HEK293T (cell line): Measurements from ENCODE around the gene IGFL2.

Experiments
- ARNT ChIP-seq: fragments of 450-650 bp; IDR thresholded peaks from 2 replicates; pipeline ENCODE4 v1.6.1; 2017; ENCODE audit warnings: mild to moderate bottlenecking
- BHLHE40 ChIP-seq: fragments of 450-650 bp; IDR thresholded peaks from 2 replicates; pipeline ENCODE4 v1.6.1; 2016; ENCODE audit warnings: mild to moderate bottlenecking, moderate library complexity, borderline replicate concordance
- CTBP1 ChIP-seq: fragments of 450-650 bp; IDR thresholded peaks from 2 replicates; pipeline ENCODE4 v1.6.1; 2016; ENCODE audit warnings: borderline replicate concordance
- ELF4 ChIP-seq: fragments of 450-650 bp; IDR thresholded peaks from 2 replicates; pipeline ENCODE4 v1.6.1; 2017; ENCODE audit warnings: antibody characterized with exemption
- FOXK2 ChIP-seq: fragments of 450-650 bp; IDR thresholded peaks from 2 replicates; pipeline ENCODE4 v1.6.1; 2016; ENCODE audit warnings: mild to moderate bottlenecking
- FOXM1 ChIP-seq: fragments of 450-650 bp; IDR thresholded peaks from 2 replicates; pipeline ENCODE4 v1.6.1; 2017; ENCODE audit warnings: mild to moderate bottlenecking, borderline replicate concordance
- HDGF ChIP-seq: fragments of 450-650 bp; IDR thresholded peaks from 2 replicates; pipeline ENCODE4 v1.6.1; 2017; ENCODE audit warnings: antibody characterized with exemption, borderline replicate concordance
- NFRKB ChIP-seq: fragments of 450-650 bp; IDR thresholded peaks from 2 replicates; pipeline ENCODE4 v1.6.1; 2016; ENCODE audit warnings: mild to moderate bottlenecking, moderate library complexity
- SP1 ChIP-seq: fragments of 450-650 bp; IDR thresholded peaks from 2 replicates; pipeline ENCODE4 v1.6.1; 2017
- SUZ12 ChIP-seq: fragments of 450-650 bp; IDR thresholded peaks from 2 replicates; pipeline ENCODE4 v1.6.1; 2016; ENCODE audit warnings: mild to moderate bottlenecking
- ZNF384 ChIP-seq: fragments of 450-650 bp; IDR thresholded peaks from 2 replicates; pipeline ENCODE4 v1.6.1; 2016
- TF ChIP-seq, protein P1 (sequence below): fragments of 450-650 bp; IDR thresholded peaks from 2 replicates; pipeline ENCODE4 v1.6.1; 2016

- TF ChIP-seq ARNT = no peak
- no peak for TF ChIP-seq FOXM1
- no peak for TF ChIP-seq SUZ12
- no peak for TF ChIP-seq CTBP1
- no peak for TF ChIP-seq ELF4
- no peak for TF ChIP-seq BHLHE40
- no peak for TF ChIP-seq SP1
- TF ChIP-seq NFRKB = no peak
- TF ChIP-seq ZNF384 = no peak
- no peak for TF ChIP-seq HDGF
- TF ChIP-seq, protein P1, sequence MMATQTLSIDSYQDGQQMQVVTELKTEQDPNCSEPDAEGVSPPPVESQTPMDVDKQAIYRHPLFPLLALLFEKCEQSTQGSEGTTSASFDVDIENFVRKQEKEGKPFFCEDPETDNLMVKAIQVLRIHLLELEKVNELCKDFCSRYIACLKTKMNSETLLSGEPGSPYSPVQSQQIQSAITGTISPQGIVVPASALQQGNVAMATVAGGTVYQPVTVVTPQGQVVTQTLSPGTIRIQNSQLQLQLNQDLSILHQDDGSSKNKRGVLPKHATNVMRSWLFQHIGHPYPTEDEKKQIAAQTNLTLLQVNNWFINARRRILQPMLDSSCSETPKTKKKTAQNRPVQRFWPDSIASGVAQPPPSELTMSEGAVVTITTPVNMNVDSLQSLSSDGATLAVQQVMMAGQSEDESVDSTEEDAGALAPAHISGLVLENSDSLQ = no peak
- TF ChIP-seq FOXK2 = no peak
These were observed 53.6 kb downstream of the IGFL2 start for GRCh38 chr19:46201454-46202310.
